Transverse colon (tissue), 3 donors: Measurements from ENCODE around the gene GABRA5.

Experiments used
- CTCF ChIP-seq, 5 experiments: fragments of 200-600 bp in 3 of 5; fragments of 450-650 bp in 2 of 5; sonication (generic) in 3 of 5; IDR thresholded peaks; 1 replicate in 2 of 5; 2 replicates in 3 of 5; pipeline ENCODE4 v1.5.1; 2016 to 2017; ENCODE audit warnings: antibody characterized with exemption in 5 of 5, inconsistent platforms in 3 of 5, mild to moderate bottlenecking in 2 of 5, moderate library complexity in 1 of 5
- POLR2A ChIP-seq: fragments of 450-650 bp; IDR thresholded peaks from one replicate; pipeline ENCODE4 v1.6.1; 2016; ENCODE audit warnings: antibody characterized with exemption, mild to moderate bottlenecking, moderate library complexity

DNA sequence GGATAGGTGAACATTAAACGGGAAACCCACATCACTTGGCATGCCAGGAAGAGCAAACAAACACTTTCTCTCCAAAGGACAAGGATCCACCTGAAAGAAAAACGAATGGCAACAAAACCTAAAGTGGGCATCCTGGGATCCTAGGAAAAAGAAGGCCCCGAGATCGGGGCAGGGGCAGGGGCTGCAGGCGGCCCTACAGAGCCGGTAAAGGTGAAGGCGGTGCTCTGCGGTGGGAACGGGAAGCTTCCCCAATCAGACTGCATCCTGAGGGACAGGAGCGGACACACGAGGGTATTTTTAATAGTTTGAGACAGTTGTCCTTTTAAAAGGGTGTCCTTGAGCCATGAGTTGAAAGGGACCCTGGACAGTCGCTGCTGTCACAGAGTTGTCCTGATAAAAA is 24.9 kb upstream of the GABRA5 start:
- TF ChIP-seq CTCF (IDR thresholded peaks at IDR 0.05) (no peak), POLR2A (no peak)
